Subcutaneous adipose tissue (tissue), 4 donors: ENCODE measurements around the gene LZIC. TPM values are rescaled to one million over a fixed set of nuclear protein-coding genes. Genes with fewer than 3 reads are reported as not detected.

Experiments
- total RNA-seq, 4 donors: library from RNA; depleted of rRNA; stranded (reverse); fragments of >200 nt; gene quantifications; one replicate each; pipeline ENCODE4 v1.1.0, GENCODE V29; 2016
- TF ChIP-seq, protein P1 (sequence below): fragments of 450-650 bp; IDR thresholded peaks from one replicate; pipeline ENCODE4 v1.5.1; 2016; ENCODE audit warnings: low read depth, mild to moderate bottlenecking, control low read depth, antibody characterized with exemption, moderate library complexity

LZIC gene
- total RNA-seq, 4 donors from 2014 or later, result 21.1 to 36.7 (median 26.3) TPM

DNA sequence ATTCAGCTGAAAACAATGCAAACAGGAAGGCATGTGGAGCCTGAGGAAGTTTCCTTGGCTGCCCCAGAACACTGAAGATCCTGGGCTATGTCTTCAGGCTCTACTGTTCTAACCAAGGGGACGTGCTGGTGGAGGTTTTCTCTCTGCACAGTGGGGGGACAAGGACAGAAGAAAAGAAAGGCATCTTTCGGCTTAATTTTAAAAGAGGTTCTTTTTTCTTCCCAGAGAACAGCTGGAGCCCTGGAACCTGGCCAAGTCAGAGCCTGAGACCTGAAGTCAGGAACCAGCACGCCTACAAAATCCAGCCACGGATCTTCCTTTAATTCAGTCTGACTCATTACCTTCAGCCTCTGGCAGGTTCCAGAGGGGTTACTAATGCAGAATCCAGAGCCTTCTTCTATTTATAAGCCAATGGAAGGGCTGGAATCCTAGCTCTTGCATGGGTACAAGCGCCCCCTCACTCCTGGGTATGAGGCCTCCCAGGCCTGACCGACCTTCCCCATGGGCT lies 52.9 kb downstream of the LZIC start:
- TF ChIP-seq, protein P1, sequence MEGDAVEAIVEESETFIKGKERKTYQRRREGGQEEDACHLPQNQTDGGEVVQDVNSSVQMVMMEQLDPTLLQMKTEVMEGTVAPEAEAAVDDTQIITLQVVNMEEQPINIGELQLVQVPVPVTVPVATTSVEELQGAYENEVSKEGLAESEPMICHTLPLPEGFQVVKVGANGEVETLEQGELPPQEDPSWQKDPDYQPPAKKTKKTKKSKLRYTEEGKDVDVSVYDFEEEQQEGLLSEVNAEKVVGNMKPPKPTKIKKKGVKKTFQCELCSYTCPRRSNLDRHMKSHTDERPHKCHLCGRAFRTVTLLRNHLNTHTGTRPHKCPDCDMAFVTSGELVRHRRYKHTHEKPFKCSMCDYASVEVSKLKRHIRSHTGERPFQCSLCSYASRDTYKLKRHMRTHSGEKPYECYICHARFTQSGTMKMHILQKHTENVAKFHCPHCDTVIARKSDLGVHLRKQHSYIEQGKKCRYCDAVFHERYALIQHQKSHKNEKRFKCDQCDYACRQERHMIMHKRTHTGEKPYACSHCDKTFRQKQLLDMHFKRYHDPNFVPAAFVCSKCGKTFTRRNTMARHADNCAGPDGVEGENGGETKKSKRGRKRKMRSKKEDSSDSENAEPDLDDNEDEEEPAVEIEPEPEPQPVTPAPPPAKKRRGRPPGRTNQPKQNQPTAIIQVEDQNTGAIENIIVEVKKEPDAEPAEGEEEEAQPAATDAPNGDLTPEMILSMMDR, result no peak

DNA sequence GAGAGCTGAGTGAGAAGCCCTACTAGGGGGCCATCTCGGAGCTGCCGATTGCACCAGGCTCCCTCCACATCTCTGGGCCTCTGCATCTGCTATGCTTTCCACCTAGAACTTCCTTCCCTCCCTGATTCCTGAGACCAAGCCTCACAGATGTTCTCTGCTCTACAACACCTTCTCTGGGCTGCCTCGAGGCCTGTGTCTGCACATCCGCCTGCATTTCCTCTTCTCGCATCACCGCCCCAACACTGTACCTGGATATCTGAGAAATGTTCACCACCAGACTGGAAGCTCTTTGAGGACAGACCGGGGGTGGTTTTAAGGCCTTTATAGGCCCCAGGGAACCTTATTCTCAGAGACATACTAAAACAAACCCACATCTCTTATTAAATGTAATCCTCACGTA lies 53.8 kb downstream of the LZIC start:
- TF ChIP-seq, protein P1, result no peak

DNA sequence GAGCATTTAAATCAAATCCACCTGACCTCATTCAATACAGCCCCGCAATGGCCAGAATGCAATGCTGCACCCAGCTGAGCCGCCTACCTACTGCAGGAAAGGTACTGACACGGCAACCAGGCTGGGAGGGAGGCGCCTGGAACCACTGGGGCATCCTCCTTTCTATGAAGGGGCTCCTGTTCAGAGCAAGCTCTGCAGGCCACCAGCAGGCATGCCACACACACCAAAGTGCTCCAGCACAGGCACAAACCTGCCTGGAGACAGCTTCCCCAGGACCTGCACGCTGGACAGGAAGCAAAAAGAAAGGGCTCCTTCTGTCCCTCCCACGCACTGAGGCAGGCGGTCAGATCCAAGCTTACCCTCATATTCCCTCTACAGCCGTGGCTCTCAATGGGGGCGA lies 54.3 kb downstream of the LZIC start:
- TF ChIP-seq, protein P1, result no peak

DNA sequence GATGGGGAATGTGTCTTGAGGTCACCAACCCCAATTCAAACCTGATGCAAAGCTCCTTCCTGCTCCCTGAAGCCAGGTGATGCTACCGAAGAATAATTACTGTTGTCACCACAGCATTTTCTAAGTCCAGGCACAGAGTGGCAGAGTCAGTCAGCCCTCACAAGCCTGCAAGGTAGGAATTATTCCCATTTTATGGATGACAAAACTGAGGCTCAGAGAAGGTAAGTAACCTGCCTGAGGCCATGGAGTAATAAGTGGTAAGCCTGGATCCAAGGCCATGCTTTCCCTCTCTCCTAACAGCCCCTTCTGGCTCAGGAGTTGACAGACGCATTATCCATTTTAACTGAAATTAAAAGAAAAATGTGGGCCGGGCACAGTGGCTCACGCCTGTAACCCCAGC lies 56.1 kb downstream of the LZIC start:
- TF ChIP-seq, protein P1, result no peak

DNA sequence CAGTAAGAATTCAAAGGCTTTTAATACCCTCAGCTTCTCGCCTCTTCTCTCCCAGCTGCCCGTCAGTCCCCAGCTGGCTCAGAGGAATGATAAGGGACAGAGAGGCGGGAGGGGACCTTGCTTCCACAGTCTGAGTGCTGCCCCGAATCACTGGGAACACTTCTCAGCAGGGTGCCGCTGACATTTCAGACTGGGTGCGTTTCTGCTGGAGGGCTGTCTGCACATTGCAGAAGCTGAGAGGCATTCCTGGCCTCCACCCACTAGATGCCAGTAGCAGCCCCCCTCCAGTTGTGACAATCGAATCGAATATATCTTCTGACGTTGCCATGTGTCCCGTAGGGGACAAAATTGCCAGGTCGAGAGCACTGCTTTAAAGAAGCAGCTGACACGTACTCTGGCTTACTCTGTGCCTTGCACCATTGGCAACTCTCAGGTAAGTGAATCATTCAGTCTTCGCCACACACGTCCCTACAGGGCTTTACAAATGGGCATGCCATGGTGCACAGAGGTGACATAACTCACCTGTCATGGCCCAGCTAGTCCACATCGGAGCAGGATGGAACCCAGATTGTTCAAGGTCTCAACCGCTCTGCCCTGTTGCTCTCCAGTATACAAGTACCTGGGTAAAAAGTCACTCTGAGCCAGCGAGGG lies 57.0 kb downstream of the LZIC start:
- TF ChIP-seq, protein P1, result no peak

DNA sequence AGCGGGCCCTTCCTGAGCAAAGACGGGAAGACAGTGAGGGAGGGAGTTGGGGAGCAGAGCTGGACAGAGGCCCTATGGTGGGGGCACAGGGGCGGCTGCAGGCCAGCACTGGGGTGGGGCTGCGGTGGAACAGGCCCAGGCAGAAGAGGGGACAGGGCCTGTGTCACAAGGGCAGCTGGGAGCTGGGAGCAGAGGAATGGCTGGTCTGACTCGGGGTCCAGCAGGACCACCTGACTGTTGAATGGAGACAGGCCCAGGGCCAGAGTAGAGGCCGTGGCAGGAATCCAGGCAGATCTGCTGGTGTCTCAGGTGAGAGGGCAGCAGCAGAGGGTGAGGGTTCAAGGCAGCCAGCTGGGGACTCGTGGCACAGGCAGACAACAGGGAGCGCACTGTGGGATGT lies 58.4 kb downstream of the LZIC start:
- TF ChIP-seq, protein P1, result no peak

DNA sequence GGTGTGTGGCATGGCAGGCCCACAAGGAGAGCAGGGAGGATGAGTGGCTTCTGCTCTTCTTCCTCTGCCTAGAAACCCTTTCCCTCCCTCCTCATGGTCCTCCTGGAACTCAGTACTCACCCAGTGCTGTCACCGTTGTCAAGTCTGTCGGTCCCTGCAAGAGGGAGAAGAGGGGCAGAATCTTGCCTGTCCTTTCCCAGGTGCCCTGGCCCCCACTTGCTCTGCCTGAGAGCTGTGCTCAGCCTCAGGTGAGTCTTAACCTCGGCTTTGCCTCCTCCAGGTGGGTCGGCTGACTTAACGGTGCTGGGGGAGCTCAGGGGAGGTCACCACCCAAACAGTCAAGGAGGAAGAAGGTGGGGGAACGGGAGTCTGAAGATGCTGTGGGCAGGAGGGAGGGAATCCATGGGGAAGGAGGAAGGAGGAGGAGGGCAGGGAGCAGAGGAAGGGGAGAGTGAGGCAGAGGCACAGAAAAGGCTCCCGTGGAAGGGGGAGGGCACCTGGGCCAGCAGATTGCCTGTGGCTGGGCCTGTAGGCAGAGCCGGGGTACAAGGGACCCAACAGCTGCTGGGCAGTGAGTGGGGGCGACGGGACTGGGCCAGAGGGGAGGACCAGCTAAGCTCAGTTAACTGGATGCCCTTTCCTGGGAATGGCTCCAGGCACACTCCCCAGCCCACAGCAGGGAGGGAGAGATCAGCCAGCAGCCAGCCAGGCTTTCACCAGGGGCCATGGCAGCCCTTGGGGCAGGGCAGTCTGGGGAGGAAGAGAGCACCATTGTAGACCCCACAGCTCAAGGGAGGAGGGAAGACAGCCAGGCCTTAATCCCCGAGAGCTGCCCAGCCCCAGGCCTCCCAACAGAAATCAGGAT lies 59.4 kb downstream of the LZIC start:
- TF ChIP-seq, protein P1, result no peak
